HCT116 (cell line): ENCODE results near the gene RBMS1. TPM values are rescaled to one million over a fixed set of nuclear protein-coding genes. Genes with fewer than 3 reads are reported as not detected.

Source experiments
- ATAC-seq: fragments of 200-7000 bp; cut with Tn5 transposase; 2 replicates; pipeline ENCODE4 v1.9.1; 2020; ENCODE audit warnings: mild to moderate bottlenecking, moderate library complexity
- BruUV-seq: library from RNA; stranded (reverse); fragments of 400-500 nt; replicated peaks from 2 replicates; lab custom pipeline; 2021; lab: Mats Ljungman, UMichigan
- CTCF ChIA-PET: fragments of 300-600 bp; sonication (Branson Sonifier 250); formaldehyde crosslinking; loops from one replicate; lab custom pipeline; 2021; ENCODE audit warnings: antibody characterized with exemption; lab: Charles Lee
- POLR2A ChIA-PET: fragments of 300-600, 350-600 bp; sonication (Branson Sonifier 250); formaldehyde crosslinking; loops from one replicate; lab custom pipeline; 2021; ENCODE audit warnings: antibody characterized with exemption; lab: Charles Lee
- RAD21 ChIA-PET, 2 experiments: fragments of 300-600 bp; sonication (Branson Sonifier 250); formaldehyde crosslinking; loops; one replicate each; lab custom pipeline; 2023; ENCODE audit warnings: low total read pairs in 2 of 2; ENCODE audit not compliant: uncharacterized antibody in 2 of 2, unreplicated experiment in 2 of 2, low non-redundant PET in 1 of 2; lab: Charles Lee
- DNase-seq: peaks from one replicate; pipeline ENCODE4 v3.0.0-alpha.2; 2010; ENCODE audit warnings: low read depth, low spot score
- H2AFZ ChIP-seq: fragments of 200-600 bp; shearing (Covaris generic), sonication (generic); 2 replicates; pipeline ENCODE4 v1.6.1; 2017; ENCODE audit warnings: low read depth, mixed run types, mixed read lengths, antibody characterized with exemption, low read length; ENCODE audit not compliant: poor library complexity, severe bottlenecking
- H3K27ac ChIP-seq: 2 replicates; pipeline ENCODE4 v1.5.1; 2012; ENCODE audit warnings: low read depth, low read length
- H3K27me3 ChIP-seq: fragments of 200-600 bp; sonication (generic); 2 replicates; pipeline ENCODE4 v1.6.1; 2016; ENCODE audit warnings: mixed run types, low read length, mixed read lengths; ENCODE audit not compliant: insufficient read depth
- H3K36me3 ChIP-seq, 2 experiments: fragments of 200-500 bp in 1 of 2; fragments of 200-600 bp in 1 of 2; sonication (Bioruptor generic) in 1 of 2; sonication (generic) in 1 of 2; 2 replicates each; pipeline versions ENCODE4 v1.5.1 to v1.6.1; 2014 to 2016; ENCODE audit warnings: low read length in 2 of 2, inconsistent platforms in 1 of 2, mixed read lengths in 1 of 2, mixed run types in 1 of 2; ENCODE audit not compliant: insufficient read depth in 2 of 2, control insufficient read depth in 1 of 2
- H3K4me1 ChIP-seq, 2 experiments: fragments of 200-600 bp in 1 of 2; sonication (generic) in 1 of 2; 2 replicates each; pipeline versions ENCODE4 v1.5.1 to v1.6.1; 2012 to 2017; ENCODE audit warnings: low read length in 2 of 2, inconsistent platforms in 1 of 2, mild to moderate bottlenecking in 1 of 2, mixed read lengths in 1 of 2, mixed run types in 1 of 2, moderate library complexity in 1 of 2; ENCODE audit not compliant: insufficient read depth in 2 of 2, control insufficient read depth in 1 of 2
- H3K4me2 ChIP-seq: fragments of 200-600 bp; sonication (generic); 2 replicates; pipeline ENCODE4 v1.6.1; 2017; ENCODE audit warnings: mixed run types, low read length, mixed read lengths
- H3K4me3 ChIP-seq, 2 experiments: fragments of 200-600 bp in 1 of 2; sonication (generic) in 1 of 2; replicated peaks in 1 of 2; 2 replicates each; pipeline ENCODE4 v1.5.1; 2011 to 2016; ENCODE audit warnings: low read length in 2 of 2, control low read depth in 1 of 2, low read depth in 1 of 2, mild to moderate bottlenecking in 1 of 2, mixed read lengths in 1 of 2, mixed run types in 1 of 2
- H3K79me2 ChIP-seq: fragments of 200-600 bp; sonication (generic); 2 replicates; pipeline ENCODE4 v1.6.1; 2017; ENCODE audit warnings: mild to moderate bottlenecking, mixed run types, low read length, moderate library complexity, mixed read lengths; ENCODE audit not compliant: insufficient read depth
- H3K9ac ChIP-seq: fragments of 200-600 bp; sonication (generic); 2 replicates; pipeline ENCODE4 v1.6.1; 2016; ENCODE audit warnings: low read length, mixed read lengths
- H3K9me2 ChIP-seq: fragments of 200-600 bp; sonication (generic), shearing (Covaris generic); 2 replicates; pipeline ENCODE4 v1.6.1; 2017; ENCODE audit warnings: mixed run types, mild to moderate bottlenecking, moderate library complexity; ENCODE audit not compliant: insufficient read depth
- H3K9me3 ChIP-seq, 2 experiments: fragments of 200-500 bp in 1 of 2; fragments of 200-600 bp in 1 of 2; sonication (Bioruptor generic) in 1 of 2; sonication (generic) in 1 of 2; 2 replicates each; pipeline ENCODE4 v1.6.1; 2014 to 2017; ENCODE audit warnings: low read length in 2 of 2, mixed read lengths in 2 of 2, inconsistent platforms in 1 of 2, low read depth in 1 of 2, mild to moderate bottlenecking in 1 of 2, mixed run types in 1 of 2, moderate library complexity in 1 of 2; ENCODE audit not compliant: control insufficient read depth in 1 of 2, insufficient read depth in 1 of 2
- H4K20me1 ChIP-seq: fragments of 200-600 bp; sonication (generic), shearing (Covaris generic); 2 replicates; pipeline ENCODE4 v1.6.1; 2017; ENCODE audit warnings: mixed run types, mild to moderate bottlenecking, moderate library complexity; ENCODE audit not compliant: insufficient read depth
- CTCF ChIP-seq, 3 experiments: fragments of 200-600 bp in 1 of 3; sonication (generic) in 1 of 3; IDR thresholded peaks in 2 of 3; conservative IDR thresholded peaks in 1 of 3; 2 replicates each; pipeline ENCODE4 v1.5.1; 2012 to 2017; ENCODE audit warnings: low read depth in 2 of 3, low read length in 2 of 3, antibody characterized with exemption in 1 of 3, borderline replicate concordance in 1 of 3, control low read depth in 1 of 3, mild to moderate bottlenecking in 1 of 3, mixed read lengths in 1 of 3, mixed run types in 1 of 3, moderate library complexity in 1 of 3; ENCODE audit not compliant: insufficient read depth in 1 of 3
- EZH2 ChIP-seq: fragments of 200-600 bp; sonication (generic); IDR thresholded peaks from 2 replicates; pipeline ENCODE4 v1.6.1; 2017; ENCODE audit warnings: antibody characterized with exemption, mixed run types
- FOSL1 ChIP-seq: IDR thresholded peaks from 2 replicates; pipeline ENCODE4 v1.6.1; 2012; ENCODE audit warnings: low read depth
- REST ChIP-seq: IDR thresholded peaks from 2 replicates; pipeline ENCODE4 v1.6.1; 2012; ENCODE audit warnings: low read depth
- SP1 ChIP-seq: IDR thresholded peaks from 2 replicates; pipeline ENCODE4 v1.6.1; 2012; ENCODE audit warnings: low read depth
- SRF ChIP-seq: IDR thresholded peaks from 2 replicates; pipeline ENCODE4 v1.6.1; 2012; ENCODE audit warnings: low read depth
- intact Hi-C: fragments of 100-400 bp; cut with micrococcal nuclease; formaldehyde crosslinking; loops from 2 replicates; pipeline ENCODE4 v1.10.0; 2022
- total RNA-seq: library from RNA; stranded (reverse); gene quantifications from one replicate; pipeline ENCODE4 v1.2.1, GENCODE V29; 2021; ENCODE audit not compliant: unreplicated experiment

Gene RBMS1
- total RNA-seq, 1 experiment from 2014 or later: 17.6 TPM

- TF ChIP-seq REST: no peak
These were observed 194.6 kb downstream of the RBMS1 start (continued) for GRCh38 chr2:160298960-160299359.

GRCh38 chr2:160295519-160296207, 197.9 kb downstream of the RBMS1 start:
- Histone ChIP-seq H3K36me3 (no peaks in the 10 kb centered on the region), H3K4me2 (no peak overlapping the region), H3K9me2 (no peaks in the 10 kb centered on the region), H3K27me3 (no peaks in the 10 kb centered on the region), H3K79me2 (no peaks in the 10 kb centered on the region), H2AFZ (no peak overlapping the region), H3K9me3 (no peaks in the 10 kb centered on the region), H4K20me1 (no peaks in the 10 kb centered on the region), H3K27ac (no peak overlapping the region), H3K4me1 (peaks cover 0 to 9% of the 10 kb centered on the region in 2 experiments; a peak in 2 of 4 replicates), H3K4me3 (no peak overlapping the region), H3K9ac (no peak overlapping the region)
- RAD21 ChIA-PET: no interaction called here
- CTCF ChIA-PET: no interaction called here
- POLR2A ChIA-PET: no interaction called here
- no peak for DNase-seq
- no TSS peak for BruUV-seq
- no peak for TF ChIP-seq CTCF (IDR thresholded peaks at IDR 0.05 in 2 of 3, conservative IDR thresholded peaks at IDR 0.05 in 1 of 3; ENCODE audit: borderline replicate concordance in 1 of 3, insufficient read depth in 1 of 3, low read depth in 2 of 3, low read length in 2 of 3)
- no peak for TF ChIP-seq FOSL1
- no peak for TF ChIP-seq SP1
- no peak for TF ChIP-seq SRF
- no peak for TF ChIP-seq EZH2
- ATAC-seq: no peak
- intact Hi-C loops: no loop called here
